GM19043 (cell line): ENCODE results near the gene ARHGEF7.

Source experiments
- ATAC-seq: cut with Tn5 transposase; IDR thresholded peaks from one replicate; pipeline ENCODE4 v1.9.1; 2021; ENCODE audit warnings: low read depth; ENCODE audit not compliant: unreplicated experiment

ARHGEF7 gene

GRCh38 chr13:111317571-111318345 is 202.6 kb downstream of the ARHGEF7 start:
- no peak for ATAC-seq

GRCh38 chr13:111318386-111318785 is 203.3 kb downstream of the ARHGEF7 start:
- no peak for ATAC-seq

- ATAC-seq = no peak
Observed at GRCh38 chr13:111319521-111319920, 204.4 kb downstream of the ARHGEF7 start.

GRCh38 chr13:111319998-111320911 is 205.1 kb downstream of the ARHGEF7 start, which contains the start of gene TEX29:
TEX29 (plus strand) TSS chr13:111320642; CDS start chr13:111320891, 249 bp downstream.
- no peak for ATAC-seq

- no peak for ATAC-seq
Observed at GRCh38 chr13:111322001-111322915, 207.1 kb downstream of the ARHGEF7 start.

- no peak for ATAC-seq
Observed at GRCh38 chr13:111322916-111323331, 207.8 kb downstream of the ARHGEF7 start.

GRCh38 chr13:111323549-111323948 is 208.4 kb downstream of the ARHGEF7 start:
- ATAC-seq = no peak

GRCh38 chr13:111323950-111324651 is 209.0 kb downstream of the ARHGEF7 start:
- no peak for ATAC-seq

GRCh38 chr13:111324736-111325135 is 209.6 kb downstream of the ARHGEF7 start:
- no peak for ATAC-seq

GRCh38 chr13:111325146-111325890 is 210.2 kb downstream of the ARHGEF7 start:
- no peak for ATAC-seq

- no peak for ATAC-seq
Observed at GRCh38 chr13:111325941-111326620, 211.0 kb downstream of the ARHGEF7 start.

- no peak for ATAC-seq
Observed at GRCh38 chr13:111326621-111326965, 211.5 kb downstream of the ARHGEF7 start.

GRCh38 chr13:111326981-111327642 is 212.0 kb downstream of the ARHGEF7 start:
- ATAC-seq = no peak

- ATAC-seq = no peak
Observed at GRCh38 chr13:111327730-111328573, 212.8 kb downstream of the ARHGEF7 start.

GRCh38 chr13:111328574-111329410 is 213.7 kb downstream of the ARHGEF7 start:
- ATAC-seq = no peak

GRCh38 chr13:111329641-111330040 is 214.5 kb downstream of the ARHGEF7 start:
- no peak for ATAC-seq
